MCF 10A (cell line): Measurements from ENCODE around the gene TREML1. TPM values are rescaled to one million over a fixed set of nuclear protein-coding genes. Genes with fewer than 3 reads are reported as not detected.
"Not testable (repeated sequence)": the region's sequence is repeated elsewhere in the genome, so short reads cannot be mapped to it uniquely, and the experiment has no call there.

Source experiments
- BruUV-seq: library from RNA; stranded (reverse); fragments of 400-500 nt; replicated peaks from 2 replicates; lab custom pipeline; 2021; lab: Mats Ljungman, UMichigan
- CTCF ChIA-PET: fragments of 300-600 bp; sonication (Branson Sonifier 250); formaldehyde crosslinking; extraction: SDS; loops from one replicate; lab custom pipeline; 2021; ENCODE audit warnings: antibody characterized with exemption, inconsistent platforms; lab: Yijun Ruan, JAX
- POLR2A ChIA-PET: fragments of 300-600, 350-650 bp; sonication (Branson Sonifier 250); formaldehyde crosslinking; extraction: SDS; loops from one replicate; lab custom pipeline; 2020; ENCODE audit warnings: antibody characterized with exemption, inconsistent platforms; lab: Yijun Ruan, JAX
- DNase-seq: peaks from one replicate; pipeline ENCODE4 v3.0.0-alpha.2; 2018; ENCODE audit not compliant: unreplicated experiment
- H3K27ac Mint-ChIP-seq: one replicate; pipeline ENCODE4 v1.8.0; 2022; ENCODE audit warnings: mild to moderate bottlenecking, low read depth, mixed read lengths; ENCODE audit not compliant: unreplicated experiment
- H3K27me3 Mint-ChIP-seq: one replicate; pipeline ENCODE4 v1.8.0; 2022; ENCODE audit warnings: mixed read lengths; ENCODE audit not compliant: insufficient read depth, unreplicated experiment
- H3K36me3 Mint-ChIP-seq: one replicate; pipeline ENCODE4 v1.8.0; 2022; ENCODE audit warnings: mild to moderate bottlenecking, moderate library complexity, mixed read lengths; ENCODE audit not compliant: insufficient read depth, unreplicated experiment
- H3K4me1 Mint-ChIP-seq: one replicate; pipeline ENCODE4 v1.8.0; 2022; ENCODE audit warnings: mixed read lengths; ENCODE audit not compliant: insufficient read depth, unreplicated experiment
- H3K4me3 Mint-ChIP-seq: one replicate; pipeline ENCODE4 v1.8.0; 2022; ENCODE audit warnings: mild to moderate bottlenecking, moderate library complexity, mixed read lengths; ENCODE audit not compliant: unreplicated experiment
- H3K9me3 Mint-ChIP-seq: one replicate; pipeline ENCODE4 v1.8.0; 2022; ENCODE audit warnings: mixed read lengths; ENCODE audit not compliant: unreplicated experiment
- intact Hi-C: fragments of 100-400 bp; cut with micrococcal nuclease; formaldehyde crosslinking; loops from 2 replicates; pipeline ENCODE4 v1.14.1; 2022
- total RNA-seq: library from RNA; stranded (reverse); gene quantifications from 2 replicates; pipeline ENCODE4 v1.2.3, GENCODE V29; 2022
- TF ChIP-seq, protein P1 (sequence below): fragments of 200-600 bp; IDR thresholded peaks from one replicate; pipeline ENCODE4 v1.8.0; 2022; ENCODE audit warnings: antibody characterized with exemption, mild to moderate bottlenecking; ENCODE audit not compliant: unreplicated experiment

TREML1 gene
- total RNA-seq, 1 experiment from 2014 or later: not detected

- Mint-ChIP-seq H3K4me1 (no peaks in the 10 kb centered on the region), H3K9me3 (no peaks in the 10 kb centered on the region), H3K36me3 (peaks cover 9% of the 10 kb centered on the region), H3K4me3 (no peak overlapping the region), H3K27me3 (no peaks in the 10 kb centered on the region), H3K27ac (no peak overlapping the region)
- TF ChIP-seq, protein P1, sequence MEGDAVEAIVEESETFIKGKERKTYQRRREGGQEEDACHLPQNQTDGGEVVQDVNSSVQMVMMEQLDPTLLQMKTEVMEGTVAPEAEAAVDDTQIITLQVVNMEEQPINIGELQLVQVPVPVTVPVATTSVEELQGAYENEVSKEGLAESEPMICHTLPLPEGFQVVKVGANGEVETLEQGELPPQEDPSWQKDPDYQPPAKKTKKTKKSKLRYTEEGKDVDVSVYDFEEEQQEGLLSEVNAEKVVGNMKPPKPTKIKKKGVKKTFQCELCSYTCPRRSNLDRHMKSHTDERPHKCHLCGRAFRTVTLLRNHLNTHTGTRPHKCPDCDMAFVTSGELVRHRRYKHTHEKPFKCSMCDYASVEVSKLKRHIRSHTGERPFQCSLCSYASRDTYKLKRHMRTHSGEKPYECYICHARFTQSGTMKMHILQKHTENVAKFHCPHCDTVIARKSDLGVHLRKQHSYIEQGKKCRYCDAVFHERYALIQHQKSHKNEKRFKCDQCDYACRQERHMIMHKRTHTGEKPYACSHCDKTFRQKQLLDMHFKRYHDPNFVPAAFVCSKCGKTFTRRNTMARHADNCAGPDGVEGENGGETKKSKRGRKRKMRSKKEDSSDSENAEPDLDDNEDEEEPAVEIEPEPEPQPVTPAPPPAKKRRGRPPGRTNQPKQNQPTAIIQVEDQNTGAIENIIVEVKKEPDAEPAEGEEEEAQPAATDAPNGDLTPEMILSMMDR: no peak
- ChIA-PET POLR2A (no interaction called here), CTCF (interaction anchor here (1.2 kb wide), 1 partner anchor 28 kb away, joined by 3 read pairs; no protein-coding TSS in a partner anchor)
- intact Hi-C loops: no loop called here
- no TSS peak for BruUV-seq
- DNase-seq: no peak
These were observed 34.1 kb downstream of the TREML1 start for GRCh38 chr6:41120058-41120457.

- H3K4me3 Mint-ChIP-seq: no peak overlapping the region
- peaks cover 8% of the 10 kb centered on the region for H3K36me3 Mint-ChIP-seq
- CTCF ChIA-PET: interaction anchor here (1.2 to 2.4 kb wide), 3 partner anchors 27 to 201 kb away, joined by 3 to 9 read pairs (median 3); no protein-coding TSS in a partner anchor
- BruUV-seq: no TSS peak
- intact Hi-C loops: no loop called here
- DNase-seq: no peak
- H3K27ac Mint-ChIP-seq: no peak overlapping the region
- TF ChIP-seq, protein P1: no peak
- no peaks in the 10 kb centered on the region for H3K27me3 Mint-ChIP-seq
- POLR2A ChIA-PET: no interaction called here
- H3K9me3 Mint-ChIP-seq: no peaks in the 10 kb centered on the region
- no peaks in the 10 kb centered on the region for H3K4me1 Mint-ChIP-seq
These were observed 34.6 kb downstream of the TREML1 start for GRCh38 chr6:41119508-41119907.

DNA sequence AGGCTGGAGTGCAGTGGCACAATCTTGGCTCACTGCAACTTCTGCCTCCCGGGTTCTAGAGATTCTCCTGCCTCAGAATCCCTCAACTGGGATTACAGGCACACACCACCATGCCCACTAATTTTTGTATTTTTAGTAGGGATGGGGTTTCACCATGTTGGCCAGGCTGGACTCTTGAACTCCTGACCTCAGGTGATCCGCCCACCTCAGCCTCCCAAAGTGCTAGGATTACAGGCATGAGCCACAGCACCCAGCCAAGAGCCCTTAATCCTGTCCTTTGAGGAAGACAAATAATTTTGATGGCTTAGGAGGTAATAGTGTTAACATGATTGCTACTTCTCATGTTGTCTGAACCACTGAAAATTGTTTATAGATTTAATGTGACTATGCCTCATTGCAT is 39.1 kb downstream of the TREML1 start:
- BruUV-seq, intact Hi-C loops, H3K4me3 Mint-ChIP-seq, H3K9me3 Mint-ChIP-seq, H3K27ac Mint-ChIP-seq, DNase-seq, H3K4me1 Mint-ChIP-seq, H3K27me3 Mint-ChIP-seq, POLR2A ChIA-PET: not testable (repeated sequence)
- peaks cover 14% of the 10 kb centered on the region for H3K36me3 Mint-ChIP-seq
- CTCF ChIA-PET: interaction anchor here (1.3 kb wide), 1 partner anchor 67 kb away, joined by 4 read pairs; no protein-coding TSS in a partner anchor

- ChIA-PET CTCF (interaction anchor here (0.6 kb wide), 1 partner anchor 222 kb away, joined by 3 read pairs; no protein-coding TSS in a partner anchor), POLR2A (no interaction called here)
- no peak overlapping the region for H3K4me3 Mint-ChIP-seq
- no TSS peak for BruUV-seq
- TF ChIP-seq, protein P1: no peak
- no peaks in the 10 kb centered on the region for H3K27me3 Mint-ChIP-seq
- no peak overlapping the region for H3K27ac Mint-ChIP-seq
- H3K4me1 Mint-ChIP-seq: no peaks in the 10 kb centered on the region
- peaks cover 14% of the 10 kb centered on the region for H3K36me3 Mint-ChIP-seq
- intact Hi-C loops: no loop called here
- H3K9me3 Mint-ChIP-seq: no peaks in the 10 kb centered on the region
- DNase-seq: no peak
These were observed 43.1 kb downstream of the TREML1 start for GRCh38 chr6:41111017-41111416.
